Epithelial cell of proximal tubule (primary cell): ENCODE results near the gene PARD3B. TPM values are rescaled to one million over a fixed set of nuclear protein-coding genes. Genes with fewer than 3 reads are reported as not detected.

Experiments used
- DNase-seq: peaks from one replicate; pipeline ENCODE4 v3.0.0-alpha.2; 2011; ENCODE audit warnings: low read depth
- H3K4me3 ChIP-seq: 2 replicates; pipeline ENCODE4 v1.5.1; 2011; ENCODE audit warnings: low read depth, mild to moderate bottlenecking, low read length
- total RNA-seq: library from RNA; depleted of rRNA; stranded (reverse); fragments of >200 nt; gene quantifications from 2 replicates; pipeline ENCODE4 v1.2.3, GENCODE V29; 2015
- TF ChIP-seq, protein P1 (sequence below): conservative IDR thresholded peaks from 2 replicates; pipeline ENCODE4 v1.5.1; 2012; ENCODE audit warnings: low read depth, mild to moderate bottlenecking, low read length

PARD3B gene
- total RNA-seq, 1 donor from 2014 or later: 3.6 TPM

GRCh38 chr2:205034034-205034433 is 488.8 kb downstream of the PARD3B start:
- H3K4me3 ChIP-seq: no peak overlapping the region
- no peak for DNase-seq
- TF ChIP-seq, protein P1, sequence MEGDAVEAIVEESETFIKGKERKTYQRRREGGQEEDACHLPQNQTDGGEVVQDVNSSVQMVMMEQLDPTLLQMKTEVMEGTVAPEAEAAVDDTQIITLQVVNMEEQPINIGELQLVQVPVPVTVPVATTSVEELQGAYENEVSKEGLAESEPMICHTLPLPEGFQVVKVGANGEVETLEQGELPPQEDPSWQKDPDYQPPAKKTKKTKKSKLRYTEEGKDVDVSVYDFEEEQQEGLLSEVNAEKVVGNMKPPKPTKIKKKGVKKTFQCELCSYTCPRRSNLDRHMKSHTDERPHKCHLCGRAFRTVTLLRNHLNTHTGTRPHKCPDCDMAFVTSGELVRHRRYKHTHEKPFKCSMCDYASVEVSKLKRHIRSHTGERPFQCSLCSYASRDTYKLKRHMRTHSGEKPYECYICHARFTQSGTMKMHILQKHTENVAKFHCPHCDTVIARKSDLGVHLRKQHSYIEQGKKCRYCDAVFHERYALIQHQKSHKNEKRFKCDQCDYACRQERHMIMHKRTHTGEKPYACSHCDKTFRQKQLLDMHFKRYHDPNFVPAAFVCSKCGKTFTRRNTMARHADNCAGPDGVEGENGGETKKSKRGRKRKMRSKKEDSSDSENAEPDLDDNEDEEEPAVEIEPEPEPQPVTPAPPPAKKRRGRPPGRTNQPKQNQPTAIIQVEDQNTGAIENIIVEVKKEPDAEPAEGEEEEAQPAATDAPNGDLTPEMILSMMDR: no peak

GRCh38 chr2:205040323-205040722 is 495.0 kb downstream of the PARD3B start:
- no peak overlapping the region for H3K4me3 ChIP-seq
- TF ChIP-seq, protein P1: no peak
- DNase-seq: no peak

DNA sequence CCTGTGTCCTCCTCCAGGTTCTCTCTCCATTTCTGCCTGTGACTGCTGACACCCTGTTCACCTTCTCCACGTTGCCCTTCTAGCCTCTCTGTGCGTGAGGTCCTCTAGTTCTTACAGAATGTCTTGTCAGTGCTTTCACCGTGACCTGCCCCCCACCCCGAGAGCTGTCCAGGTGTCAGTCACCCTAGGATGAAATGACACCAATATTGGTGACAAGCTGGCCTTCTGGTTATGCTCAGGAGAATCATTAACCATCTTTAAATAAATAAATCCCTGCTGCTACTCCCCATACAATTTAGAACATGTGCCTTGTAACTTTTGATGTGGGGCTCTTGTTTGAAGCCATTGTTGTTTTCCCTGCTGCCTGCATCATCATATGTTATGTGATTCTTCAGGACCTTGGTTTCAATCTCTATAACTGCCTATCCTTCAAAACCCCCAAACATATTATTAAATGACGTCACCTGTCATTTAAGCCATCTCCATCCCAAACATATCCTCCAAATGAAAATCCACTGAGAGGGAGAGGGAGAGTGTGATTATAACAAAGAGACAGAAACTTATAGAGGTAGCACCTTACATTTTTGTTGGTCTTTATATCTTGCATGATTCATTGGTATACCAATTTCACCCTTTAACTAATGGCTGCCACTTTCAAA is 496.3 kb downstream of the PARD3B start:
- H3K4me3 ChIP-seq: no peak overlapping the region
- TF ChIP-seq, protein P1: no peak
- DNase-seq: no peak

DNA sequence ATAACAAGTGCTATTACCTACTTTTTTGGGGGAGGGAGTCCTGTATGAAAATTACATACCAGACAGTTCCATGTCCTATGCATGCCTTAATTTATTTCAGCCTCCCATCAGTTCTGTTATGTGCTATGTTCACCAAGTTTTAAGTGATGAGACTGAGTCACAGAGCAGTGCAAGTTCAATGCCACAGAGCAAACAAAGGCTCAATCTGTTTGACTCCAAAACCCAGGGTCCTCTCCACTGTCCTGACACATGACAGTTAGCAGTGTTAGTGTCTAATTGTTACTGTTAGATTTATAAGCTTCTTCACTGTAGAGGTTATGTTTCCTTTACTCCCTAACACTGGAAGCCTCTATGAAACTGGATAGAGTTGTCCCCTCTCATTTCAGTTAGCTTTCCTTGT is 498.0 kb downstream of the PARD3B start:
- no peak overlapping the region for H3K4me3 ChIP-seq
- DNase-seq: no peak
- TF ChIP-seq, protein P1: no peak

DNA sequence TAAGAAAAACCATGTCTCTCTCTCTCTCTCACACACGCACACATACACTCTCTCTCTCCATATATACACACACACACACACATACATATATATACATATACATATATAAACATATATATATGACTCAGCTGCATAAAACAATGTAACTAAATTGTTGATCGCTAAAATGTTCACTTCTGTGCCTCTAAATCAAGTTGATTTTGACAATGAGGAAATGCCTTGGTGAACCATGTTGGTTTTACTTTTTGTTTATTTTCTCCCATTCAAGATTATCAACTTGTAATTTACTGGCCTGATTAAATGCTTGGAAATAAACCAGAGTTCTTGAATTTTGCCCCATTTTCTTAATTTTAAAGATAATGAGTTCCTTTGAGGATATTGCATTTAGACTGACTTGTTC is 500.4 kb downstream of the PARD3B start:
- TF ChIP-seq, protein P1: no peak
- no peak for DNase-seq
- H3K4me3 ChIP-seq: no peak overlapping the region

- TF ChIP-seq, protein P1: no peak
- H3K4me3 ChIP-seq: no peak overlapping the region
- DNase-seq: no peak
Observed at GRCh38 chr2:205047273-205047839, 502.1 kb downstream of the PARD3B start.

DNA sequence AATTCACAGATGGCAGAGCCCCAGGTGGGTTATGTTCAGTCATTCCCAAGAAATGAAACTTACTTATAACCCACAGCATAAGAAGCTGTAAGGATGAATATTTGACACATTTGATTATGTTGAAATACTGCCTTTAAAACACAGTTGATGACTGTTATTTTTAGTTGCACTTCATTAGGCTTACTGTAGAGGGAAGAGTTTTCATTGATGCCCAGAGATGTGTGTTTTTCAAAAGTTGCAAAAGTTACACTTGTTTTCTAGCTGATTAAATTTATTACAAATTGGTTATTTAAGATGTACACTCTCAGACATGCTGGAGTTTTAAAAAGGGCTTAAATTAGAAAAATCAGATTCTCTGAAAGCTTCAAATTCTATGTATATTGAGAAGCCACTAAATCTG is 506.1 kb downstream of the PARD3B start:
- TF ChIP-seq, protein P1: peak; percentile 42
- H3K4me3 ChIP-seq: no peak overlapping the region
- DNase-seq: no peak
